Adrenal gland (tissue), 5 donors: ENCODE measurements around the gene TMEM184B.

Experiments
- CTCF ChIP-seq, 6 experiments: fragments of 450-650 bp in 4 of 6; fragments of 200-600 bp in 2 of 6; sonication (generic) in 1 of 6; IDR thresholded peaks; 1 replicate in 5 of 6; 2 replicates in 1 of 6; pipeline versions ENCODE4 v1.5.1 to v1.8.0; 2016 to 2021; ENCODE audit warnings: antibody characterized with exemption in 6 of 6, mild to moderate bottlenecking in 2 of 6, moderate library complexity in 1 of 6
- POLR2A ChIP-seq, 2 donors: fragments of 450-650 bp; IDR thresholded peaks; one replicate each; pipeline ENCODE4 v1.6.1; 2017; ENCODE audit warnings: antibody characterized with exemption in 2 of 2, mild to moderate bottlenecking in 2 of 2, moderate library complexity in 1 of 2
- donor health status: DM: no; HTN: no; CAD: no.

- TF ChIP-seq POLR2A (IDR thresholded peaks at IDR 0.05): peak in 1 of 2 donors; percentile 48
- TF ChIP-seq CTCF (IDR thresholded peaks at IDR 0.05): no peak
These were observed 91.9 kb downstream of the TMEM184B start for GRCh38 chr22:38180841-38181452.
